Cortex of kidney (tissue), 1 donor: Measurements from ENCODE around the gene KCNMA1.
"Not testable (repeated sequence)": the region's sequence is repeated elsewhere in the genome, so short reads cannot be mapped to it uniquely, and the experiment has no call there.

Experiments used
- DNase-seq: peaks from one replicate; lab custom pipeline; 2025; lab: John Stamatoyannopoulos, UW

KCNMA1 gene

GRCh38 chr10:77604941-77605351 lies 32.7 kb downstream of the KCNMA1 start:
- no peak for DNase-seq

- no peak for DNase-seq
Measured at GRCh38 chr10:77604063-77604462, 33.5 kb downstream of the KCNMA1 start.

- DNase-seq = no peak
Measured at GRCh38 chr10:77603534-77603927, 34.1 kb downstream of the KCNMA1 start.

GRCh38 chr10:77602913-77603533 lies 34.6 kb downstream of the KCNMA1 start:
- DNase-seq = no peak

- no peak for DNase-seq
Measured at GRCh38 chr10:77602231-77602912, 35.2 kb downstream of the KCNMA1 start.

- no peak for DNase-seq
Measured at GRCh38 chr10:77601488-77601887, 36.1 kb downstream of the KCNMA1 start.

- DNase-seq = no peak
Measured at GRCh38 chr10:77600640-77601039, 37.0 kb downstream of the KCNMA1 start.

GRCh38 chr10:77599651-77600050 lies 38.0 kb downstream of the KCNMA1 start:
- DNase-seq = no peak

GRCh38 chr10:77598606-77599005 lies 39.0 kb downstream of the KCNMA1 start:
- DNase-seq = no peak

- DNase-seq = no peak
Measured at GRCh38 chr10:77597560-77597959, 40.0 kb downstream of the KCNMA1 start.

- DNase-seq = no peak
Measured at GRCh38 chr10:77594471-77594783, 43.2 kb downstream of the KCNMA1 start.

- DNase-seq = no peak
Measured at GRCh38 chr10:77593771-77594470, 43.7 kb downstream of the KCNMA1 start.

GRCh38 chr10:77592946-77593636 lies 44.5 kb downstream of the KCNMA1 start:
- no peak for DNase-seq

GRCh38 chr10:77592510-77592909 lies 45.1 kb downstream of the KCNMA1 start:
- no peak for DNase-seq

- DNase-seq = no peak
Measured at GRCh38 chr10:77591238-77591880, 46.2 kb downstream of the KCNMA1 start.

GRCh38 chr10:77590344-77591237 lies 47.0 kb downstream of the KCNMA1 start:
- DNase-seq = no peak

- DNase-seq = not testable (repeated sequence)
Measured at GRCh38 chr10:77589703-77590102, 47.9 kb downstream of the KCNMA1 start.

GRCh38 chr10:77588886-77589285 lies 48.7 kb downstream of the KCNMA1 start:
- no peak for DNase-seq

- DNase-seq = no peak
Measured at GRCh38 chr10:77587416-77587790, 50.2 kb downstream of the KCNMA1 start.

- DNase-seq = no peak
Measured at GRCh38 chr10:77586719-77587415, 50.7 kb downstream of the KCNMA1 start.

GRCh38 chr10:77584938-77585337 lies 52.7 kb downstream of the KCNMA1 start:
- DNase-seq = no peak
